Posterior vena cava (tissue), 2 donors: Measurements from ENCODE around the gene SLC25A24. TPM values are rescaled to one million over a fixed set of nuclear protein-coding genes. Genes with fewer than 3 reads are reported as not detected.
"Not testable (repeated sequence)": the region's sequence is repeated elsewhere in the genome, so short reads cannot be mapped to it uniquely, and the experiment has no call there.

Experiments
- DNase-seq: peaks from one replicate; pipeline ENCODE4 v3.0.0-alpha.2; 2020; ENCODE audit warnings: low spot score
- intact Hi-C, 2 donors: fragments of 100-400 bp; cut with DNase I; formaldehyde crosslinking; loops; one replicate each; pipeline versions ENCODE4 v1.14.1 to v1.14.2; 2022 to 2023
- total RNA-seq, 2 donors: library from RNA; stranded (reverse); fragmentation: NEBNext Ultra II Directional; extraction: Animal tissue kit (Norgen Biotek cat#: 25700); gene quantifications; one replicate each; pipeline ENCODE4 v1.2.1, GENCODE V29; 2021
- donor health status: DM: yes; HTN: yes; CAD: no.
- donor health status: DM: yes; HTN: yes; CAD: no.

Gene SLC25A24
- total RNA-seq, 2 donors from 2014 or later = 25.7 to 29.7 TPM

DNA sequence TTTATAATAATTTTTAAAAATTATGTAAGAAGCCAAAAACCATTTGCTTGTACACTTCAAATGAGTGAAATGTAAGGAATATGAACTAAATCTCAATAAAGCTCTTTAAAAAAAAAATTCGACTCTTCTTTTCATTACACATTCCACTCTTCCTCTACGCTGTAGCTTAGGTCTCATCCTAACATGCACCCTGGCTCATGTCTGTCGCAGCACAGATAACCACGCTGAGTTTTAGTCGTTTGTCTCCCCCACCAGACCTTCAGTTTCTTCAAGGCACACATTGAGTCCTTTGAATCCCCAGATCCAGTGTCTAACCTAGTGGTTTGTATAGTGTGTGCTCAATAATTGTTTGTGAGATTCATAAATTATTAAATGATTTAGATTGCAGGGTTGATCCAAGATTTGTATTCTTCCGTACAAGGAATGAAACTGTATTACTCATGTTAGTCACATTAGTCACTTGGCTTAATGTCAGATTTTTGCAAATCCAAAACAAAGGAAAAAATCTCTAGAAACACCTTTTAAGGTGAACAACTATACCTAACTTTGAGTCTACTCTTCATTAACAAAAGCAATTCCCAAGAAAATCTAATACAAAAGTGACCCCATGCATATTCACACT, 57.3 kb downstream of the SLC25A24 start:
- intact Hi-C loops = no loop called here
- DNase-seq = no peak

DNA sequence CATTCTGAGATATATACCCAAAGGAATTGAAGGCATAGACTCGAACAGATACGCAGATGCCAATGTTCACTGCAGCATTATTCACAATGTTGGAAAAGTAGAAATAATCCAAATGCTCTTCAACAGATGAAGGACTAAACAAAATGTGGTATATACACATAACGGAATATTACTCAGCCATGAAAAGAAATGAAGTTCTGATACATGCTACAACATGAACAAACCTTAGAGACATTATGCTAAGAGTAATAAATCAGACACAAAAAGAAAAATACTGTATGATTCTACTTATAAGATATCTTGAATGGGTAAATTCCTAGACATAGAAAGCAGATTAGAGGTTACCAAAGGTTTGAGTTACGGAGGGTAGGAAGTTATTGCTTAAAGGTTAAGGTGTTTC, 57.9 kb downstream of the SLC25A24 start:
- DNase-seq = no peak
- intact Hi-C loops = no loop called here

DNA sequence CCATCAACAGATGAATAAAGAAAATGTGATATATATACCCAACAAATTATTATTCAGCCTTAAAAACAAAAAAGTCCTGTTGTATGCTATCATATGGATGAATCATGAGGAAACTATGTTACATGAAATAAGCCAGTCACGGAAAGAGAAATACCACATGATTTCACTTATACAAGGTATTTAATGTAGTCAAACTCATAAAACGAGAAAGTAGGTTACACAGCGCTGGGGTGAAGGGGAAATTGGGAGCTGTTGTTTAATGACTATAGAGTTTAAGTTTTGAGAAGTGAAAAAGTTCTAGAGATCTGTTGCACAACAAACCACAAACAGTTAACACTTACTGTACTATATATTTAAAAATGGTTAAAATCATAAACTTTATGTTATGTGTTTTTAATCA, 58.5 kb downstream of the SLC25A24 start:
- DNase-seq = no peak
- intact Hi-C loops = no loop called here

DNA sequence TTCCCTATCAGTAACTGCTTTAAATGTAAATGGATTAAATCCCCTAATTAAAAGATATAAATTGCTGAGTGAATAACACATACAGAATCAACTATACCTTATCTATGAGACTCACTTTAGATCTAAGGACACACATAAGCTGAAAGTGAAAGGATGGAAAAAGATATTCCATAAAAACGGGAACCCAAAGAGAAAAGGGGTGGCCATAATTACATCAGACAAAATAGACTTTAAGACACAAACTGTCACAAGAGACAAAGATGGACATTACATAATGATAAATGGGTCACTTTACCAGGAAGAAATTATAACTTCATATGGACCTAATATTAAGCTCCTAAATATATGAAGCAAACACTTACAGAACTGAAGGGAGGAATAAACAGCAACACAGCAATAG, 59.2 kb downstream of the SLC25A24 start:
- DNase-seq = no peak
- intact Hi-C loops = no loop called here

DNA sequence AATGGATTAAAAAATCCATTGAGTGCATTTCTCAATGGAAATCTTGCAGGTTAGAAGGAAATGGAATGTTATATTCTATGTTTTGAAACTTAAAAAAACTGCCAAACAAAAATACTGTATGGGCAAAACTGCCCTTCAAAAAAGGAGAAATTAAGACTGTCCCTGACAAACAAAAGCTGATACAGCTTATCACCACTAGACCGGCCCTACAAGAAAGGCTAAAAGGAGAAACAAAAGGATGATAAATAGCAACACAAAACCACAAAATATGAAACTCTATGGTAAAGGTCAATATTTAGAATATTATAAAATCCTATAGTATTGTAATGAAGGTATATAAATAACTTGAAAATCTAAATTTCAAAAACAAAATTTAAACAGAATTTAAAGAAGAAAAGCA, 60.0 kb downstream of the SLC25A24 start:
- DNase-seq = no peak
- intact Hi-C loops = no loop called here

DNA sequence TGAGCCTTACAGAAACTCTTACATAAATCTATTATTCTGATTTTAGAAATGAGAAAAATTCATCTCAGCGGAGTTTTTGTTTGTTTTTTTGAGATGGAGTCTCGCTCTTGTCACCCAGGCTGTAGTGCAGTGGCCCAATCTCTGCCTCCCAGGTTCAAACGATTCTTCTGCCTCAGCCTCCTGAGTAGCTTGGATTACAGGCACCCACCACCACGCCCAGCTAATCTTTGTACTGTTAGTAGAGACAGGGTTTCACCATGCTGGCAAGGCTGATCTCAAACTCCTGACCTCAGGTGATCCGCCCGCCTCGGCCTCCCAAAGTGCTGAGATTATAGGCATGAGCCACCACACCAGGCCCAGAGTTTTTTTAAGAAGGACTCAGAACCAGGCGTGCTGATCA, 60.6 kb downstream of the SLC25A24 start:
- intact Hi-C loops, DNase-seq: not testable (repeated sequence)

DNA sequence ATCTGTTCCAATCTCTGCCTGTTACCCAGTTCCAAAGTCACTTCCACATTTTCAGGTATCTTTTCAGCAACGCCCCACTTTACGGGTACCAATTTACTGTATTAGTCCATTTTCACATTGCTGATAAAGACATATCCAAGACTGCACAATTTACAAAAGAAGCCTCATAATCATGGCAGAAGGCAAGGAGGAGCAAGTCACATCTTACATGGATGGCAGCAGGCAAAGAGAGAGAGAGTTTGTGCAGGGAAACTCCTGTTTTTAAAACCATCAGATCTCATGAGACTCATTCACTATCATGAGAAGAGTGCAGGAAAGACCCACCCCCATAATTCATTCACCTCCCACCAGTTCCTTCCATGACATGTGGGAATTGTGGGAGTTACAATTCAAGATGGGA, 67.0 kb downstream of the SLC25A24 start:
- intact Hi-C loops, DNase-seq: not testable (repeated sequence)

DNA sequence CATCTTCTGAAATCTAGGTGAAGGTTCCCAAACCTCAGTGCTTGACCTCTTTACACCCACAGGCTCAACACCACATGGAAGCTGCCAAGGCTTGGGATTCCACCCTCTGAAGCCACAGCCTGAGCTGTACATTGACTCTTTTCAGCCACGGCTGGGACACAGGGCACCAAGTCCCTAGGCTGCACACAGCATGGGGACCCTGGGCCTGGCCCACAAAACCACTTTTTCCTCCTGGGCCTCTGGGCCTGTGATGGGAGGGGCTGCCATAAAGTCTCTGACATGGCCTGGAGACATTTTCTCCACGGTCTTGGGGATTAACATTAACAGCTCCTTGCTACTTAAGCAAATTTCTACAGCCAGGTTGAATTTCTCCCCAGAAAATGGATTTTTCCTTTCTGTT, 67.8 kb downstream of the SLC25A24 start:
- DNase-seq, intact Hi-C loops: not testable (repeated sequence)

DNA sequence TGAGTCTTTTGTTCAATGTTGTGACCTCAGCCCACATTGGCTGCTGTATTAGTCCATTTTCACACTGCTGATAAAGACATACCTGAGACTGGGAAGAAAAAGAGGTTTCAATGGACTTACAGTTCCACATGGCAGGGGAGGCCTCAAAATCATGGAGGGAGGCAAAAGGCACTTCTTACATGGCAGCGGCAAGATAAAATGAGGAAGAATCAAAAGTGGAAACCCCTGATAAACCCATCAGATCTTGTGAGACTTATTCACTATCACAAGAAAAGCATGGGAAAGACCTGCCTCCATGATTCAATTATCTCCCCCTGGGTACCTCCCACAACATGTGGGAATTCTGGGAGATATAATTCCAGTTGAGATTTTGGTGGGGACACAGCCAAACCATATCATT, 68.9 kb downstream of the SLC25A24 start:
- intact Hi-C loops, DNase-seq: not testable (repeated sequence)

DNA sequence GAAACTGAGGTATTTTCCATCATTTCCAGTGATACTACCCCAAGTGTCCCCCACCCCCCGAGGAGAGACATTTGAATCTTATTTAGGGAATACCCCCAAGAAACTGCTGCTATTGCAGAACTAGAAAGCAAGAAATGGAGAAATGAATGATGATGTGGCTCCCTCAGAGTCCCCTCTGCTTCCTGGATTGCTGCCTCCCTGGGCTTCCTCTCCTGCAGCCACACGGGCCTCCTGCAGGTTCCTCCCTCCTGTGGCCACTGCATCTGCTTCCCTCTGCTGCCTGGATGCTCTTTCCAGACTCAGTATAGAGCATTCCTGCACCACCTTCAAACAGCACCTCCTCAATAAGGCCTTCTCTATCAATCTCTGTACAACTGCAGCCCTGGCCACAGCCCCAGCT, 69.3 kb downstream of the SLC25A24 start:
- intact Hi-C loops = no loop called here

DNA sequence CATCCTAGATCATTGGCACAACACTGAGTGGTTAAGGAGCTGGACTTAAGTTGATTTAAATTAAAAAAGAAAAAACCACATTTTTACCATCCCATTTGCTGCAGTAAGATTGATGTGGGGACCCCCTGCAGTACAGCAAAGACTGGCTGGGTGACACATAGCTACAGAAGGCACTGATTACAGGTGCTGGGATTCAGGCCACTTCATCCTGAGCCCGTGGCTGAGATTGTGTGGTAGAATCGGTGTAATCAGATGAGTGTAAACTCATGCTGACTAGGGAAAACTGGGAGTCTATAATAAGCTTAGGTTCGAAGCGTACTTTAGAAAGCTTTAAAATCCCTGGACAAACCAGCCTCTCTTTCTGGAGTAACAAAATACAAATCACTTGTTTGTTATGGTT, 70.1 kb downstream of the SLC25A24 start:
- intact Hi-C loops = loop anchor here in 1 of 2 donors (5.0 kb wide), 1 partner anchor 343 kb away; no protein-coding TSS in a partner anchor
- DNase-seq = no peak

More for the DNA sequence above, 69.3 kb downstream of the SLC25A24 start:
- DNase-seq = no peak

DNA sequence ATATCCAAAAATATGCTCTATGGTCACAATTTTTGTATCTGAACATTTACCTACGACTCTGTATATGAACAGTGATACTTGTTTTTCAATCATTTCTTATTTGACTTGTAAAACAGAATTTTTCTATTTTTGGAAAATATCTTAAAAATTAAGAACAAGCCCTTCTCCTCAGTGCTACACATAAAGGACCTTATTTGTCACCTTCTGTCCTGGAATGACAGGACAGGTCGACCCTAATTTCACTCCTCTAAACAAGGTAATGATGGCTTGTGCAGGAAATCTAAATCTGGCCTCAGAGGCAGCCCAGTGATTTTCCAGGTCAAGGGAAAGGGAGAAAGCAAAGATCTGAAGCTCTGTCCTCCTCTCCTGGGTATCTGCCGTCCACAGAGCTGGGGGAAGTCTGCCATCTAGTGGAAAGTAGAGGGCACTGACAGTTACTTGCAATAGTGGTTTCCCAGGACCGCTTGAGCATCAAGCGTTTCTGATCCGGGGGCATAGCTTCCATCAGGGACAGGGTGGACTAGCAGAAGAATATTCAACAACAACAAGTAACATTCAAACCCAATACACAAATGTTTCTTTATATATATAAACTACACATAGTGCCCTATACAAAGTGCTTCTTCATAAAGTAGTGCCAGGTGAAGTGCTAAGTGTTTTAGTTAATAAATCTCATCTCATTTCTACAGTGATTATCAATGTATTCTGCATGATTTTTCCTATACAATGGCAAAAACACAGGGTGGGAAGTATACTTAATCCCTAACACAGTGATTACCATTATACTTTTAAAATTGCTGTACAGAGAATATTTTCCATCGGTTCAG, 74.6 kb downstream of the SLC25A24 start:
- intact Hi-C loops = loop anchor here in 1 of 2 donors (5.0 kb wide), 1 partner anchor 338 kb away; no protein-coding TSS in a partner anchor

DNA sequence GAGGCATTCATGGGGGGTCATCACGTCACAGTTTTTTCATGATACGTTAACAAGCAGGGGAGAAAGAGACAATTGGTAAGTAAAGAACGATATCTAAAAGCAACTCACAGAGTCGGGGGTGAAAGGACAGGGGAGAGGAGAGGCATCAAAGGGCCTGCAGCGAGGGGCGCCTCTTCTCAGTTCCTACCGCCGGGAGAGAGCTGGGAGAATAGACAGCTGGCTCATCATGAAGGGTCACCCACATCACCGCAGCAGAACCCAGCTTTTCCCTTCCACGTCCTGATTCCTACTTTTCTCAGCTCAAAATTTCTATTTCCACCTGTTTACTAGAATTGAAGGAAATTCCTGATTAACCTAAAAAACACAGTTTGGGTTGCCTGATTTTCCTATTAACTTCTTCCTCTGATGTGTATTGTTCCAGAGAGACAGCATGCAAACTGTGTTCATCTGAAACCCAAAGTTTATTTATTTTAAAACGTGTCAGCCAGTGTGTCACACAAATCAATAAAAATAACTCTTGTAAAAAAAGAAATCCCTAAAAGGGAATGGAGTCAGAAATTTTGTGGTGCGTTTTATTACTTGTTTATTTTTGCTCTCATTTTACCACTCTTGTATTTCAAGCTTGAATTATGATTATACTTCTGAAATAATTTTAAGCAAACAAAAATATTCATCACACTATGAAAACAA, 75.4 kb downstream of the SLC25A24 start:
- no peak for DNase-seq
- intact Hi-C loops = loop anchor here (5.0 kb wide), 3 partner anchors 337 to 347 kb away; no protein-coding TSS in a partner anchor

More for the DNA sequence above, 74.6 kb downstream of the SLC25A24 start:
- DNase-seq = no peak

DNA sequence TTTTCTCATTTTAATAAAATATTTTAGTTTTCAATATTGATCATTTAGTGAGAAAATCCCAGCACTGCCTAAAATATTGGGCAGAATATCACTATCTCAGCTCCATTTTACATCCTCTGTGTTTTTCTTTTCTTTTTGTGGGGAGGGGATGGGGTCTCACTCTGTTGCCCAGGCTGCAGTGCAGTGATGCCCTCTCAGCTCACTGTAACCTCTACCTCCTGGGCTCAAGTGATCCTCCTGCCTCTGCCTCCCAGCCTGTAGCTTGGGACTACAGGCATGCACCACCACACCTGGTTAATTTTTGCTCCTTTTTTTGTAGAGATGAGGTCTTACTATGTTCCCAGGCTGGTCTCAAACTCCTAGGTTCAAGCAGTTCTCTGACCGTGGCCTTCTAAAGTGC, 76.1 kb downstream of the SLC25A24 start:
- intact Hi-C loops = loop anchor here (5.0 kb wide), 2 partner anchors 342 to 347 kb away; no protein-coding TSS in a partner anchor
- DNase-seq = no peak

DNA sequence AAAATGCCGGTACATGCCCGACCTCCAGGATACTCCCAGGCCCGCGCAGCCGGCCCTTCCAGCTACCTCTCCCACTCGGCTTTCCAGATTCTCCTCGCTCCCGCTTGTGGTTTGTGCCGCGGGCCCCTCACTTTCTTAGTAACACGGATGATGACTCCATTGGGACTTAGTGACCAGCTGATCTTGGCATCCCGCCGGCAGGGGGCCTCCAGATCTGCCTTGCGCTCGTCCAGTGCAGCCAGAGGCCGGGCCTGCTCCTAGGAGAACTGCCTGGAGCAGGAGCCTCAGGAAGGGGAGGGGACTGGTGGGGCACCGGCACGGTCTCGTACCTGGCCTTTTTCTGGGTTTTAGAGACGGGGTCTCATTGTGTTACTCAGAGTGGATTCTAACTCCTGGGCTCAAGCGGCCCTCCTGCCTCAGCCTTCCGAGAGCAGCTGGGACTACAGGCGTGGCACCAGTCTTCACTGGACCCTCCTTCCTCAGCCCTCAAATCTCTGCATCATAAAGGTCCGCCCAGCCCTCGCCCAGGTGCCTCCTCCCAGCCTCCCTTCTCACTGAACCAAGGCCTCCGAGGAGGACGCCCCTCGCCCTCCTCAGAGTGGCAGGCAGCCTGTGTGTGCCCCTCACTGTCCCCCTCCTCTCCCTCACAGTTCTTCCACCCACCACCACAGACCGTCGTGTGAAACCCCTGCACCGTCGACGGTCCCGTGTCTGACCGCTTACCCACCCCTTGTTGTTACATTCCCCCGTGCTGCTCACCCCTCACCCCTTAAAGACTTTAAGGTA, 78.6 kb downstream of the SLC25A24 start:
- DNase-seq = no peak
- intact Hi-C loops = loop anchor here (5.0 kb wide), 2 partner anchors 339 to 344 kb away; no protein-coding TSS in a partner anchor

DNA sequence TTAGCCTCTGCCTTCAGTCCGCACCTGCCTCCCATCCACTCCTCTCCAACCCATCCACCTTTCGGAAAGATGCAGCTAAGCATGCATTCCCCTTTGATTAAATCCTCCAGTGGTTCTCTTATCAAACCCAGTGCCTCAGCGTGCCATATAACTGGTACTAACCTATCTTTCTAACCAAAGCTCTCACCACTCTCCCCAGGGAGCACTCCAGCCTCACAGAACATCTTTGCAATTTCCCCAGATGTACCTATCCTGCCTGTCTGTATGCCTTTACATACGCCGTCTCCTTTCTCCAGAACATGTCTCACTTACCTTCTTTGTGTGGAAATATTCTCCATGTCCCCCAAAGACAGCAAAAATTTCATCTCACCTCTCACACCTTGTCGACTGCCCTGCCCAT, 80.0 kb downstream of the SLC25A24 start:
- intact Hi-C loops = loop anchor here (5.0 kb wide), 2 partner anchors 338 to 343 kb away; no protein-coding TSS in a partner anchor
- DNase-seq = no peak

DNA sequence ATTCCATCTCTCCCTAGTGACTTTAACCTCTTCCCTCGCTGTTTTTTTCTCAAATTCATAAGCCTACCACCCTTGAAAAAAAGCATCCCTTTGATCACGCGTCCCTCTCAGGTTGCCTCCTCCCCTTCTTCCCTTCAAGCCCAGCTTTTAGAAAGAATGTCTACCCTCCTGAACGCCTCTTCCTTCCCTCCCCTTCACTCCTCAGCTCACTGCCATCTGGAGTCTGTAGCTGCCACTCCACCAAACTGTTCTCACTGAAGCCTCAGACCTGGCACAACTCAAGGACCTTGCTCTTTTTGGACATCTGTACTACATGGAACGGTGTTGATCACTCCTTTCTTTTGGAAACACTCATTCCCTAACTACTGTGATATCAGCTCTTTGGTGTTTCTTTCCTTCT, 80.6 kb downstream of the SLC25A24 start:
- intact Hi-C loops = no loop called here
- DNase-seq = no peak

DNA sequence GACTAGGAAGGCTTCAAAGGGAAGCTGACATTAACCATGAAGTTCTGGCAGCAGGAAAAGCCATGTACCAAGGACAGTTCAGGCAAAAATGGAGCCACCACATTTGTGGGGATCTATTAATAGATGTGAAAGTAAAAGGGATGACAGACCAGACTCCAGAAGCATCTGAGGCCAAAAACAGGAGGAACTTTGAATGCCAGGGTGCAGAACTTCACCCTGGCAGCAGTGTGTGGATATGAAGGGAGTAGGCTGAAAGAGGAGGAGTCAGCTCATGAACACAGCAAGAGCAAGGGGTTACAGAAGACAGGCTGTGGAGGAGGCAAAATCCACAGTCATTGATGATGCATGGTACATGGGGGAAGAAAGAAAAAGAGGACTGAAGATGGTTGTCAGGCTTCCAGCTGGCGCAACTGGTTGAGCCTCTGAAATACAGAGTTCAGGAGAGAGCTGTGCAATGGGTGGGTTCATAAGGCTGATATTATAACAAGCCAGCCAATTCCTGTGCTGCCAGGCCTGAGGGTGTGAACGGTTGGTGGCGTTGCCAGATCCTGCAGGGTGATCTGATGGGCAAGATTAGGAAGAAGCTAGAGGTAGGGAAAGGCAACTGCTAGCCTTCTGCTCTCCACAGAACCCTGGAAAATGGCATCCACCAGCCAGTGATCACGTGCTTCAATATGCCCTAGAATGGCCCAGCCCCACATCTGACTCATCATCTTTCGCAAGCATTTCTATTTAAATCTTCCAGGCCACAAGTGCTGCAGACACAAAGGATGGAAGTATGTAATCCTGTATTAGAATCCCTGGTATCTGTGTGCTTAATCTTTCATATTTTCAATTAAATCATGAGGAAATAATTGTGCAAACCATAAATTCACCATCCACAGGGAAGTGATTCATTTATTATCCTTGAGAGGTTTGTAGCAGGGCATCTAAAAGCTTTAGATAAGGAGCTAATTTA, 81.9 kb downstream of the SLC25A24 start:
- no peak for DNase-seq

More for the DNA sequence above, 81.9 kb downstream of the SLC25A24 start:
- intact Hi-C loops = no loop called here
